ENCODE data around the gene SMARCD1.

Gene SMARCD1

DNA sequence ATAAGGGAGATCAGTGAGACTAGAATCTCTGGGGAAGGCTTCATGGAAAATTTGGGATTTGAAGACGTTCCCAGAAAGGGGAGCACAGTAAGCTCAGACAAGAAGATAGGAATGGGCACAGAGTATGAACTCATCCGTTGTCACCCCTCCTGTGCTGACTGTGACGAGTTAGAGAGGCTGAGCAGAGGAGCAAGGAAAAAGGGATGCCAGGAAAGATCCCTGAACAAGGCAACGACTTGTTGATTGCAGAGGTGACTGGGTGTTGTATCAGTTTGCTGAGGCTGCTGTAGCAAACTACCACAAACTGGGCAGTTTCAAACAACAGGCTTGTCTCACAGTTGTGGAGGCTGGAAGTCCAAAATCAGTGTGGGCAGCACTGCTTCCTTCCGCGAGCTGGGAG, 12.8 kb downstream of the SMARCD1 start:
- intact Hi-C loops (cut with DNase I): no loop called here
- DNase-seq: no peak

DNA sequence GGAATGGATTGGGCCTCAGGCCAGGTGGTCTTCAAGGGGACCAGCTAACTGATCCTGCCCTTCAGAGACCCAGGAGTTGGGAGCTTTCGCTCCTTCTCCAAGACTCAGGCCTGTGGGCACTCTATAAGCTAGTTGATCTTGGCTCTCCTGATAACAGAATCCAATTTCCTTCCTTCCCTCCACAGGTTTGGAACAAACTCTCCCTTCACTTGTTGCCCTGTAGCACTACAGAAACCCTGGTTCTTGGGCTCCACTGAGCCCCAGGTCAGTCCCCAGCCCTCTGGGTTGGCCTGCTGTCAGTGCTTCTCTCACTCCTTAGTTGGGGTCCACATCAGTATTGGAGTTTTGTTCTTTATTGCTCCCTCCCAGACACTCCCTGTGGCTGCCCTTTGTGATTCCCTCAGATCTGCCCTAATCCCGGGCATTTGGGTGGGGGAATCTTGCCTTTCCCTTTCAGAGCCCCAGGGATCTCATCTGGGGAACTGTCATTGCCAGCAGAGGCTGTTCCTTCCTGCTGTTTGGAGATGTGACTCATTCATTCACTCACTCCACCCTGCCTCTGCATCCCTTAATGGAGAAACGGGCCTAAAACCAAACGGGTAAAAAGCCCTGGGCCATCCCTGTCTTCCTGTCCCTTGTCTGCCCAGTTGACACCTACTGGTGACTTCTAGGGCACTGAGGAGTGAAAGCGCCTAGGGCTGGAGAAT, 14.3 kb downstream of the SMARCD1 start:
- intact Hi-C loops (cut with DNase I): no loop called here
- DNase-seq: peak in 4 of 42 donors; percentile 36 to 49 (median 42)

DNA sequence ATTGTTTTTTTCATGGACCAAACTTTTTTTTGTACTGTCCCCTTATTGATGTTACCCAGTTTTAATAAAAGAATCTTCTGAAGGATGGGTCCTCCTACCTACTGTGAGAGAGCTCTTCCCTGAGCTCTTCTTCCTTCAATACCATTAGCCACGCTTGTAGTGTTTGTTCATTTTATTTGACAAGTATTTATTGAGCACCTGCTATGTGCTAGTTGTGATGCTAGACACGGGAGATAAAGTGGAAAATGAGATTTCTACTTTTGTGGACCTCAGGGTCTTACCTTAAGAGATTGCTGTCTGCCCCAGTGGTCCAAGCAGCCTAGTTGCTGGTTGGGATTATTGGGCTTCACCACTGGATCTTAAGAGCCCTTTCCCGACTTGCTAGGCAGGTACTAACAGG, 15.4 kb downstream of the SMARCD1 start:
- DNase-seq: no peak
- intact Hi-C loops (cut with DNase I): no loop called here

DNA sequence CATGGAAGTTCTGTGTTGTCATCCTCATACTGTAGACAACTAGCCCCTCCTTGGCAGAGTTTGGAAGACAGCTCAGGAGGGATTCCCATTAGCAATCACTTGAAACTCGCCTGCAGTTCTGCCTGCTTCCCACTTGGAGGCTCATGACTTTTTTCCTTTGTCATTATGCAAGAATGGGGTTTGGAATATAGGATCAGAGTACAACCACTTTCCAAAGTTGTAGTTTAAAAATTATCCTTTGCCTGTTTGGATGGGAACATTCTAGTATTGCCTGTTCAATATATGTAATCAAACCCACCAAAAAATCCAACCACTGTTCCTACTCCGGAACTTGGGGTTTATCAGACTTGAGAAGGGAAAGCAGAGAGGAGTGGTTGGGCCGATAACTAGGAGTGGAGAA, 16.5 kb downstream of the SMARCD1 start:
- peak in 10 of 42 donors; percentile 31 to 68 (median 45) for DNase-seq
- intact Hi-C loops (cut with DNase I): no loop called here

DNA sequence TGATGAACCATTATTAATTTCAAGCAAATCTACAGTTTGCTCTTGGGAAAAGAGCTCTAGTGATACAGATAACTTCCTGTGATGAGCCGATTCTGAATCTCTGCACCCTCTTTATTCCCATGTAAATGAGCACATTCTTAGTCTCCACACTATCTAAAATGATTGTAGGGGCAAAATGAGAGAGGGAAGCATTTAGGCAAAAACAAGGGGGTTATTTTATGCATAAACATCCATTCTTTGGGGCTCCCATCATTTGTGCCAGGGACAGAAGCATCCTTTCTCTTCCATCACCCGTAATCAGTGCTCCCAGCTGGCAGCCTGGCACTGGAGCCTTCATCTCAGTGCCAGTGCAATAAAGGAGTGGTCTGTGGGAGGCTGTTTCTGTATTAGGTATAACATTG, 17.0 kb downstream of the SMARCD1 start:
- intact Hi-C loops (cut with DNase I): no loop called here
- peak in 36 of 42 donors; percentile 35 to 79 (median 61) for DNase-seq

DNA sequence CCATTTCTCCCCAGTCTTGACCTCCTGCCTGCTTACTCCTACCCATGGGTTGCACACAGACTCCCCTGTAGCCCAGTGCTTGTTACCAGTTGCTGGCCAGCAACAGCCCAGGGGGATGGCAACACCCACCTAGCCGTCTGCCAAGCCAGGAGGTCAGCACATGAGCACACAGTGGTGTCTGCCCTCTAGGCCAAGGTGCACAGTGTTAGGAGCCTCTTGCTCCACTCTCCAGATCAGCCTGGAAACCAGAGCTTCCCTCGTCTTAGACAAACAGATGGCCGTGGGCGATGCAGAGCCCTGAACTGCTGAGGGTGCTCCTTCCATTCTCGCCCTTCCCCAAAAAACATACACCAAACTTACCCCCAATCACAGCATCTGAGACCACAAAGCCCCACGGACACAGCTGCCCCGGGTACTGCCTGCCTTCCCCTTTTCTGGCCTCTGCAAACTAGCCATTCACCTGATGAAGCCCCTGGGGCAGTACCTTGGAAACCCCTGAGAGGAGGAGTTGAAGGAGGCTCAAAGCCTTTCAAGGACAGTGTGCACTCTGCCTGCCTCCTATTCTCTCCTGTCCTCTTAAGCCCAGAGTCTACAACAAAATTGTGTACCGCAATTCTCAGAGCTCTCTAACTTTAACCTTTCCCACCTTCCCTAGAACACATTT, 17.6 kb downstream of the SMARCD1 start:
- peak in 3 of 42 donors; percentile 22 to 40 (median 36) for DNase-seq
- intact Hi-C loops (cut with DNase I): no loop called here

DNA sequence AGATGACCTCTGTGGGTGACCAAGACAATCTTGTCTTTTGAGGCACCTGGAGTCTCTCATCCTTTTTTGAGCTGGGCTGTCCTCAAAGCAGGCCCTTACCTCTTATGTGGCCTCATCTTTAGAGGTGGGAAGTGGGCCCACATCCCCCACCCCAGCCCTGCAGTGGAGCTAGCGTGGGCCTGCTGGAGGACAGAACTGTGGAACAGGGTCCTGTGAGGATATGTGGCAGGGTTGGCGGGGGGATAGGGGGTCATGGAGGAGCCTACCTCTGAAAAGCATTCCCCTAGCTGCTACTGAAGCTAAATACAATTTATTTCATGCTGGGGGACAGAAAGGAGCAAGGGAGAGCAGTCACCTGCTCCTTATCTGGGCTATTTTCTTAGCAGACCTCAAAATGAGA, 18.2 kb downstream of the SMARCD1 start:
- intact Hi-C loops (cut with DNase I): no loop called here
- no peak for DNase-seq

DNA sequence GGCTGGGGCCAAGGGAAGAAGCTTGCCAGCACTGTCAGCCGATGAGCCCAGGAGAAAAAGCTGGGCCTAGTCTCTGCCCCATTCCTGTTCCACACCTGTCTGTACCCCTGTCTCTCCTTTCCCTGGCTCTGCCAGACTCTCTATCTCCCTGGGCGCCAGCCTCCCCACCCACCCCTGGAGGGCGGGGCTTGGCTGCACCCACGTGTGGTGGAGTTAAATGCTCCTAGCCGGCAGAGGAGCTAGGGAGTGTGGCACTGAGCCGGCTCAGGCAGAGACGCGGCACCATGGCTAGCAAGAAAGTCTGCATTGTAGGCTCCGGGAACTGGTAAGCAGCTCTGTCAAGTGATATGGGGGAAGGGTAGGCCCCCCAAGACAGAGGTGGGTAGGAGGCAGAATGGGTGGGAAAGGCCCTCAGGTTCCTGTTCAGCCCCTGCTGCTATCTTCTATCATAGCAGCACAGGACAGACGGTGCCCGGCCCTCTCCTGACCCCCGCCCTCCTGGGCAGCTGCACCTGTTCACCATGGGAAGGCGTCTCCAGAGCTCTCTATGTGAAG, 18.7 kb downstream of the SMARCD1 start, which contains the start of gene GPD1:
Gene GPD1 (plus strand): TSS at position 242 of the 555 bp plus-strand sequence. CDS start 43 bp downstream, at position 285.
- DNase-seq: peak; percentile 63 to 95 (median 85)

DNA sequence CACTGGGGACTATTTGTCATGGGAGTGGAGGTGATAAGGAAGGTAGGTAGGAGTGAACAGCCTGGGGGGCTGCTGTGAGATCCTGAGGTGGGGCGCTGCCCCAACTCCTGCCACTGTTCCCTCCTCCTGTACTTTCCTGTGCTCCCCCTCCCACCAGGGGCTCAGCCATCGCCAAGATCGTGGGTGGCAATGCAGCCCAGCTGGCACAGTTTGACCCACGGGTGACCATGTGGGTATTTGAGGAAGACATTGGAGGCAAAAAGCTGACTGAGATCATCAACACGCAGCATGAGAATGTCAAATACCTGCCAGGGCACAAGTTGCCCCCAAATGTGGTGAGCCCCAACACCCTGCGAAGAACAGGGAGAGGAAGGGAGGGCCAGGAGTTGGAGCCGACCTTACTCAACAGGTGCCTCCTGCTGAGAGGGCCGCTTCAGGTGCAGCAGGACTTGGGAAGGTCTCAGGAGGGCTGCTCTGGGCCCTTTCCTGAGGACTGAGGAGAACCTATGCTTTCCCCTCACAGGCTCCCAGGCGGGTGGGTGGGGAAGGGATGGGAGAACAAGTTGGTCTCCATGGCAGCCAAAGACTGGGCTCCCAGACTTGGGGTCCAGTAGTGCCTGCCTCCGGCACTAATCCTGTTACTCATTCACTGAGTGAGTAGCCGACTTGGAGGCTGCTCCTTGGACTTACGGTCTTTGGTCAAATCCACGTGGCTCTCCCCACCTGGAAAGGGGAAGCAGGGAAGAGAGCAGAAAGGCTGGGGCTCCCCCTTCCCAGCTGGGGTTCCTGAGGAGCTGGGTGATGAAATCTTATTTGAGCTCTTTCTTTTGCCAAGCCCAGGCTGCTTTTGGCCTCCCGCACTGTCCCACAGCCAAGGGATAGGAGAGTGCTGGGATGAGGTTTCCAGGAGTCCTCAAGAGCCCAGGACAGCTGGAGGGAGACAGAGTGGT, 19.6 kb downstream of the SMARCD1 start:
- no peak for DNase-seq
- intact Hi-C loops (cut with DNase I): no loop called here

More for the DNA sequence above, 18.7 kb downstream of the SMARCD1 start, which contains the start of gene GPD1:
- intact Hi-C loops (cut with DNase I): no loop called here

DNA sequence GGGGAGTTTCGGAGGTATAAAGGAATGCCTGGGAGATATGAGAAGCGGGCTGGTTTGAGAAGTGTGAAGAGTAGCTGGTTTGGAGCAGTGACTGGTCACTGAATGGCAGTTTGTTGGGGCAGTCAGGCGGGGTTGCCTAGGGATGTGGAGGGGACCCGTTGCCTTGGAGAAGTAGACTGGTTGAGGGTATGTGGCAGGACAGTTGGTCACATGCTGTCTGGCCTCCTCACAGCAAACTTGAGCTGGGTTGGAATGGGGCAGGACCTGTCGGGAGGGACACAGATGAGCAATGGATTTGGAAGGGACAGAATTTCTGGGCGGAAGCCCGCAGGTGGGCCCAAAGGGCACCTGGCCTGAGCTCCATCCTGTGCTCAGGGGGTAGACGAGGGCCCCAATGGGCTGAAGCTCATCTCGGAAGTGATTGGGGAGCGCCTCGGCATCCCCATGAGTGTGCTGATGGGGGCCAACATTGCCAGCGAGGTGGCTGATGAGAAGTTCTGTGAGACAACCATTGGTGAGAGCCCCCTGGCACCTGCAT, 20.8 kb downstream of the SMARCD1 start:
- DNase-seq: no peak

DNA sequence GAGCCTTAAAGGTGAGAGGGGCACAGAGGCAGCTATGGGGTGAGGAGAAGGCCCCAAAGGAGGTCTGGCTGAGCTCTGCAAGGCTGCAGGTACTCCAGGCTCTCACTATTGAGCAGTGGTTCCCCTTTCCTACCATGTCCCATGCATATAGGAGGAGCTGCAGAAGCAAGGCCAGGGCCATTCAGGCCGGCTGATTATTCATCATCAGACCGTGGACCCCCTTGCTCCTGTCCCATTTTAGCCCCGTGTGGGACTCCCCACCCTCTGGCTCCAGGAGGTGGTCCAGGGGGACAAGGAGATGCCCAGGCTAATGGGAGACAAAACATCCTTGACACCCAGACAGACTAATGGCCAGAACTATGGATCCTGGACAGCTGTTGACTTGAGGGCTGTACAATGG, 21.8 kb downstream of the SMARCD1 start:
- intact Hi-C loops (cut with DNase I): no loop called here
- no peak for DNase-seq

More for the DNA sequence above, 20.8 kb downstream of the SMARCD1 start:
- intact Hi-C loops (cut with DNase I): no loop called here

DNA sequence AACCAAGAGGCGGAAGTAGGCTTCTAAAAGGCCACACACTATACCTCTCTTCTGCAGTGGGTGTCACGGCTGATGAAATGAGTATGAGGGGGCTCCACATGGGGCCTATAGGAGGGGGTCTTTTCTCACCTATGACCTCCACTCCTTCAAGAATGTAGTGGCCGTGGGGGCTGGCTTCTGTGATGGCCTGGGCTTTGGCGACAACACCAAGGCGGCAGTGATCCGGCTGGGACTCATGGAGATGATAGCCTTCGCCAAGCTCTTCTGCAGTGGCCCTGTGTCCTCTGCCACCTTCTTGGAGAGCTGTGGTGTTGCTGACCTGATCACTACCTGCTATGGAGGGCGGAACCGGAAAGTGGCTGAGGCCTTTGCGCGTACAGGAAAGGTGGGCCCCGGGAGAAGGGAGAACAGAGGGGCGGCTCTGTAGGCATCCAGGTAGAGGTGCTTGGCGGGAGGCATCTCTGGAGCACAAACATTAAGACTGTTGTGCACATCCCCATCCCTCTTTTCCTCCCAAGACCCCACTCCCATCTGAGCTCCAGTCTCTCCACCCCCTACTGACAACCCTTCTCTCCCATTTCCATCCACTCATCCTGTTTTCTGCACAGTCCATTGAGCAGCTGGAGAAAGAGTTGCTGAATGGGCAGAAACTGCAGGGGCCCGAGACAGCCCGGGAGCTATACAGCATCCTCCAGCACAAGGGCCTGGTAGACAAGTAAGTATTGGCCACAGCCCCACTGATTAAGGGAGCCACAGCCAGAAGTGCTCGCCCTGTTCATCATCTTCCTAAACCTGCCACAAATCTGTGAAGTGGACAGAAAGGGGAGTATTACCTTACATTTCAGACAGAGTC, 22.5 kb downstream of the SMARCD1 start:
- intact Hi-C loops (cut with DNase I): no loop called here
- no peak for DNase-seq

DNA sequence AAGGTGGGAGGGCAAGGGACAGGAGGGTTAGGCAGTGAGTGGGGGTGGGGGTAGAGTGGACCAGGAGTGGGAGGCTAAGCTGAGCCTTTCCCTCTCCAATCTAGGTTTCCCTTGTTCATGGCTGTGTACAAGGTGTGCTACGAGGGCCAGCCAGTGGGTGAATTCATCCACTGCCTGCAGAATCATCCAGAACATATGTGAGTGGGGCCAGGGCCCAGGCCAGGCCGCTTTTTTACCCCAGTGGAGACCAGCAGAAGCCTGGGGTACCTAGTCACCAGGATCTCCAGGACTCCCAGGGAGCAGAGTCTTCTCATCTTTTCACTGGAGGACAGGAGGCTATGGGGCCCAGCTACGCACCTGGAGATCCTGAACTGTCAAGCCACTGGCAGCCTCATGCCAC, 24.2 kb downstream of the SMARCD1 start:
- intact Hi-C loops (cut with DNase I): no loop called here
- no peak for DNase-seq

DNA sequence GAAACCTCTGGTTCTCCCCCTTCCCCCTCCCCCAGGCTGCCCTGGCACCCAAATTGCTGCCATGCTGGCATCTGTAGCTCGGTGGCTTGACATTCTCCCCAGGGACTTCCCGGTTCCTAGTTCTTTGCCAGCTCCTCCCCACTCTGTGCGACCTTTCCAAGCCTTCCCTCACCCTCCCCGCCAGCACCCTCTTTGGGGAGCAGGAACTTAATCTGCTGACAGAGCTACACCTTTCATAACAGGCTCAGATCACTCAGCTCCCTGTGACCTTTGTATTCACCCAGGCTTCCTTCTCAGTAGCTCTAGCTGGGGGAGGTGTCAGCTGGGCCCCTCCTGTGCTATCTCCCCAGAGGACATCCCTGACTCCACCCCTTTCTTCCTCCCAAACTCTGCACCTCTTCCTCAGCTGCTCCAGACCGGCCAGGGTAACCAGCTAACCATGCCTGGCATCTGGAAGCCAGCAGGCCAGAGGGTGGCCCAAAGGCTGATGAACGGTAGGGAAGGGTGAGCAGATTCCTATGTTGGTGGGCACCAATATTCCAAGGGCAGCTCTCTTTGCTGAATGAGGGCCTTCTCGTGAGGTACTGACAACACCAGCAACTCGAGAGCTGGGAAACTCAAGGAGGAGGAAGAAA, 25.1 kb downstream of the SMARCD1 start:
- intact Hi-C loops (cut with DNase I): no loop called here
- DNase-seq: peak in 2 of 42 donors; percentile 25 to 40

DNA sequence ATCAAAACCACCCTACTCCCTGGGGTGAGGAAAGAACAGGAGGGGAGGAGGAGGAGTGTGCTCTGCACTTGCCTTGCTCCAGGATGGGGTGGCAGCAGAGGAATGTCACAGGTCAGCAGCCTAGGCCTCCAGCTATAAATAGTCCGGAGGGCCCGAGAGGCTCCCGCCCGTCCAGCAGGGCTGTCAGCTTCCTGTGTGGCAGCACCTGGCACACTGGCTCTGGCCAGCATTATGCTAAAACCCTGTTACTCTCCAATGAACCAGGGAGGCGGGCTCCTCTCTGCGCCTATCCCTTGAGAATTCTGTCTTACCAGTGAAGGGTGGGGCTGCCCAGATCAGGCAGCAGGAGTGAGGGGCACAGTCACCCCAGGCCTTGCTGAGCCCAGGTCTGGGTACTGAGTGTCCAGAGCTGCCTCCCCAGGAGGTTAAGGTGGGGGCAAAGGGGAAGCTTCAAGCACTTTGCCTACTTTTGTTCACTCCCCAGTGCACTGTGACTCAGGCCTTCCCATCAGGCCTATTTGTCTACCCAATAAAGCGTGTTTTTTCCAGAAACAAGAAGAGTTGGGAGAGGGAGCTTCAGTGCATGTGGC, 25.7 kb downstream of the SMARCD1 start:
- peak in 16 of 42 donors; percentile 16 to 58 (median 31) for DNase-seq
- intact Hi-C loops (cut with DNase I): no loop called here

DNA sequence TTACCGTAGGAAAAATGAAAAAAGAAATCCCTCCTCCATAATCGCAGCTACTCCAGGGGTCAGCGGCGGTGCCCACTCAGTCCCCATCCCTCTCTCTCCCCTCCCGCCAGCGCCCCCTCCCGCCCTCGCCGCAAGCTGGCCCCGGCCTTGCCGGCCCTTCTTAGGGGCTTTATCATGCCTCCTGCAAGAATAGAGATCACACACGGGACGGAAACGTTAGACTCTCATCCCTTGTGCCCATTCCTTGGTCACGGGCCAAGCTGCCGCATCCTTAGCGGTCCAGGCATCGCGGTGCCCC, 26.2 kb downstream of the SMARCD1 start:
- DNase-seq: no peak
- intact Hi-C loops (cut with DNase I): no loop called here

All from head of caudate nucleus (tissue), 42 donors.